NCI-H2196 (cell line): ENCODE data around the gene CDK5.

ENCODE experiments used
- DNase-seq: peaks from one replicate; lab custom pipeline; 2025; ENCODE audit not compliant: unreplicated experiment; lab: John Stamatoyannopoulos, UW

The CDK5 gene

DNA sequence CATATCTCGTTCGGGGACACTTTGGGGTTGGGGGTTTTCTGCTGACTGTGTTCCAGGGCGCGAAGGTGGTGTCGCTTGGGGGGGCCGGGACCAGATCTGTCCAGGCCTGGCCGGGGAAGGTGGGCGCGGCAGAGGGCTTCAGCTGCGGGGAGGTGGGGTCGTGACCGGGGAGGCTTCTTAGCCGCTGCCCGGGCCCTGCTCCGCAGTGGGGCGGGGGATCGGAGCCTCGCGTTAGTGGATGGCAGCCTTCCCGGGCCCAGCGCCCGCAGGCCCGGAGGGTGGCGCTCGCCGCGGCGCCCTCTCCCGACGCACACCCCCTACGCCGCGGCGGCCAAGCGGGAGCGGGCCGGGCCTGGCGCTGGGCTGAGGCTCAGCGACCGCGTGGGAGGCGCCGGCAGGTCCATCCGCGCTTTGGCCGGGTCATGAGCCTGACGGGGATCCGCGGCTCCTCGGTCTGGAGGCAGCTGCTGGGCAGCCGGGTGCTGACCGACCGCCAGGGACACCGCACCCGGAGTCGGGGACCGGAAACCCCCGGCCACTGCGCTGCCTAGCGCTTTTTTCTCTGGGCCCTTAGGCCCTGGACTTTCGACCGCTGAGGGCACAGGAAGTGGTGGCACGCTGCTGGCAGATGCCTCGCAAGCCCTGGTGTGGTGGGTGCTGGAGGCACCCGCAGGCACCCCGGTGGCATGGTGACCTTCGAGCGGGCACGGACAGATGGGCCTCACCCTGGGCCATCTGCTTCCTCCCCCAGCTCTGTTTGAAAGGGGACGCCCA lies 29.7 kb upstream of the CDK5 start:
- DNase-seq: no peak

GRCh38 chr7:151086802-151087244 lies 29.1 kb upstream of the CDK5 start:
- no peak for DNase-seq

GRCh38 chr7:151085691-151086620 lies 28.3 kb upstream of the CDK5 start, which contains the start of gene AGAP3:
AGAP3 (plus strand) TSS chr7:151086475; CDS start chr7:151086742, 267 bp downstream.
- peak; percentile 75 for DNase-seq

GRCh38 chr7:151085329-151085690 lies 27.6 kb upstream of the CDK5 start:
- no peak for DNase-seq

- DNase-seq: no peak
Measured at GRCh38 chr7:151083824-151084160, 26.1 kb upstream of the CDK5 start.

GRCh38 chr7:151083071-151083823 lies 25.6 kb upstream of the CDK5 start, which contains the start of gene TMUB1:
TMUB1 (minus strand) TSS chr7:151083493; CDS start chr7:151082563, 930 bp downstream.
- peak; percentile 38 for DNase-seq

DNA sequence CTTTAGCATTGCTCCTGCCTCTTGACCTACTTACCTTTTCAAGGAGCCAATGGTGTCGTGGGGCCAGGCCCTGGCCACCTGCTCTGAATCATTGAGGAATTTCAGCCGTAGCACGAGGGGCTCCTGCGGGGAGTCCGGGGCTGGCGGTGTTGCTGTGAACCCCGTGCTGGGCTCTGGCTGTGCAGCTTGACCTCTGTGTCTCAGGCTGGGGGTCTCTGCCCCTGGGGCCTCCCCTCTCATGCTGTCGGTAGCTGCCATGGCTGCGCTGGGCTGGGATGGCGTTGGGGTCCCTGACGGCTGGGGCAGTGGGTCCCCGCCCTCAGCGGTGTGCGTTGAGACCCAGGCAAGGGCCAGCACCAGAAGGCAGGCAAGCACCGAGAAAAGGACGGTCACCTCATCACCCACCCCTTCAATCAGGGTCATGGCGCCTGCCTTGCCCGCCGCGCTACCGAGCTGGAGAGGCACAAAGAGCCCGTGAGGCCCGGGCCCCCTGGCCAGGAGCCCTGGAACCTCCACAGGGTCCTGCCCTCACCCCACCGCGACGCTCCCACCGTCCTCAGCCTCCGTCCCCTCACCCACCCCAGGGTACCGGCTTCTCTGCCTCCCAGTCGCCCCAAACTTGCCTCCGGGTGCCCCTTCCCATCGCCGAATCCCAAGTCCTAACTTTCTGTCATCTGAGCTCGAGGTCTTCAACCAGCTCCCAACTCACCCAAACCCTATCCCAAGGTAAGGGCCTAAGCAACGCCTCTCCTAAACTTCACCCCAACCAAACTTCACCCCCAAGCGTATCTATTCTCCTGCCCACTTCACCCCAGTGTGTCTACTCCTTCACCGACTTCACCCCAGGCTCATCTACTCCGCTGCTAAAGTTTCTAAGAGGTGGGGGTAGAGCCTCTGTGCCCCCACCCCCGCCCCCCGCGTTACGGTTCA lies 24.7 kb upstream of the CDK5 start:
- DNase-seq: no peak

GRCh38 chr7:151081170-151082101 lies 23.7 kb upstream of the CDK5 start:
- no peak for DNase-seq

- DNase-seq: peak; percentile 76
Measured at GRCh38 chr7:151080522-151081169, 22.9 kb upstream of the CDK5 start, which contains the start of gene FASTK. FASTK (minus strand) TSS chr7:151080809; CDS start chr7:151080766, 43 bp downstream.

GRCh38 chr7:151080067-151080521 lies 22.4 kb upstream of the CDK5 start:
- DNase-seq: no peak

GRCh38 chr7:151079199-151079910 lies 21.7 kb upstream of the CDK5 start:
- no peak for DNase-seq

DNA sequence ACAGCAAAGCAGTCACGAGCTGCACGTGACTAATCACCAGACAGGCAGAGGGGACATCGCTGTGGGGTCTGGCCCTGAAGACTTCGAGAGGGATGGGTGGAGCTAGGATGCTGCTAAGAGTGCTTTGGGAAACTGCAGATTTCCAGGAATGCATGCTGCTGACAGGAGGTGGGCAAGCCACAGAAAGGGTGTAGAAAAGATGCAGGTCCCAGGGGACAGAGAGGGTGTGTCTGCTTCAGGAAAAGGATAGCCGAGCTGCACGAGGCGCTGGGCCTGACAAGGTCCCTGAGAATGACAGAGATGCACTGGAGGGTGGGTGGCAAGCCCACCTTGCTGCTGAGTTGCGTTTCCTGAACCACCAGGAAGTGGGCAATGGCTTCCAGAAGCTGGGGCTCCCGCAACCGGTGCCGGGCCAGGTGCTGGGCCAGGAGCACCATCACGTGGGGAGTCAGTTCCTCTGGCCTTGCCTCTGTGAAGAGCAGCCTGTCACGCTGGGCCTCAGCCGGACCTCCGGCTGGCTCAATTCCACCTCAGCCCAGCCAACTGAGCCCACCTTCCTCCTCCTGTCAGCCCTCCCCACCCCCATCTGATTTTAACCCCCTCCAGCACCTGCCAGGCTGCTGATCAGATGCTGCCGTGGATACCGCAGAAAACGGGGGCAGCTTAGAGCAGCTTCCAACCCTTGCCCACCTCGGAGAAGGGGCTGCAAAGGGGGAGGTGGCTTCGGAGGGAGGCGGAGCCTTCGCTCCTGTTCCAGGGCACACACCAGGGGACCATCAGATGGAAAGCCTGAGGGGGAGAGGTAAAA lies 20.7 kb upstream of the CDK5 start:
- DNase-seq: no peak

DNA sequence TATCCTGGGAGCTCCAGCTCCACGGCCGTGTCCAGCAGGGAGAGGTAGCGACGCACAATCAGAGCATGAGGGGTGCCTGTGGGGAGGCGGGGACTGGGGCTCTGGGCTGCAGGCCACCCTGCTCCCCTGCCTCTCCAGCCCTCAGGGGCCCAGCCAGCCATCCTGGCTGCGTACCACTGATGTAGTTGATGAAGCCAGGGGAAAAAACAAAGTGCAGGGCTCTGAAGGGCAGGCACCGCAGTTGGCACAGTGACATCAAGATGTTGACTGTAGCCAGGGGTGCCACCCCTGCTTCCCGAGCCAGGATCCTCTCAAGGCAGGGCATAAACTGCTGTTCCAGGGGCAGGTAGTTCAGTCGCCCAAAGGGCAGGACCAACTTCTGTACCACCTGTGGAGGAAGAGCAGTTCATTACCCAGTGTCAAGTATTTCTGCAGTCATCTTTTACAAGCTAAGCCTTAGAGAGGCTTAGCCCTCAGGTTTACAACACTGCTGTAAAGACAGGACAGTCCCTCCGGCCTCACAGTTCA lies 20.1 kb upstream of the CDK5 start:
- DNase-seq: no peak

GRCh38 chr7:151076863-151077704 lies 19.4 kb upstream of the CDK5 start:
- DNase-seq: no peak

- no peak for DNase-seq
Measured at GRCh38 chr7:151075978-151076426, 18.3 kb upstream of the CDK5 start.

DNA sequence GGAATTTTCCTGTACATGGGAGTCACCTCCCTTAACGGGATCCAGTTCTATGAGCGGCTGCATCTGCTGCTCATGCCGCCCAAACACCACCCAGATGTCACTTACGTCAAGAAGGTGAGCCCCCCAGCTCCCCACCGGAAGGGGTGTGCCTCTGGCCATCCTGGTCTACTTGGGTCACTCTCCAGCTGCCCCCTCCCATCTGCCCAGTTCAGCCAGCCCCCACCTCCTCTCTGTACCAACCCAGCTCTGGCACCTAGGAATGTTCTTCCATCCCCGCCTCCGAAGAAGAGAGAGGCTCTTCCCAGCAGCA lies 17.9 kb upstream of the CDK5 start:
- no peak for DNase-seq
